IPS-20b (cell line): ENCODE results near the gene COL6A5.

Experiments
- H3K27ac ChIP-seq: one replicate; pipeline ENCODE4 v1.5.1; 2013; ENCODE audit warnings: low read length
- H3K27me3 ChIP-seq: 2 replicates; pipeline ENCODE4 v1.6.1; 2013; ENCODE audit warnings: mild to moderate bottlenecking, low read length, inconsistent platforms; ENCODE audit not compliant: insufficient read depth
- H3K36me3 ChIP-seq: 2 replicates; pipeline ENCODE4 v1.6.1; 2013; ENCODE audit warnings: low read depth, mild to moderate bottlenecking, inconsistent platforms, low read length, moderate library complexity; ENCODE audit not compliant: insufficient read depth
- H3K4me1 ChIP-seq: 2 replicates; pipeline ENCODE4 v1.6.1; 2013; ENCODE audit warnings: mild to moderate bottlenecking, control low read depth, inconsistent platforms, low read length, moderate library complexity; ENCODE audit not compliant: insufficient read depth
- H3K4me3 ChIP-seq: 2 replicates; pipeline ENCODE4 v1.5.1; 2013; ENCODE audit warnings: mild to moderate bottlenecking, low read length, inconsistent platforms
- H3K9ac ChIP-seq: 2 replicates; pipeline ENCODE4 v1.6.1; 2013; ENCODE audit warnings: low read depth, mild to moderate bottlenecking, inconsistent platforms, low read length, moderate library complexity
- H3K9me3 ChIP-seq: 2 replicates; pipeline ENCODE4 v1.6.1; 2013; ENCODE audit warnings: mild to moderate bottlenecking, low read depth, low read length, inconsistent platforms; ENCODE audit not compliant: insufficient read depth

Gene COL6A5

GRCh38 chr3:130491431-130491830 lies 146.0 kb downstream of the COL6A5 start:
- H3K4me3 ChIP-seq: no peak overlapping the region
- H3K27me3 ChIP-seq: no peaks in the 10 kb centered on the region
- no peaks in the 10 kb centered on the region for H3K4me1 ChIP-seq
- H3K36me3 ChIP-seq: no peaks in the 10 kb centered on the region
- H3K9ac ChIP-seq: no peak overlapping the region
- no peak overlapping the region for H3K27ac ChIP-seq
- H3K9me3 ChIP-seq: no peaks in the 10 kb centered on the region

- no peak overlapping the region for H3K27ac ChIP-seq
- no peaks in the 10 kb centered on the region for H3K4me1 ChIP-seq
- no peaks in the 10 kb centered on the region for H3K36me3 ChIP-seq
- H3K27me3 ChIP-seq: no peaks in the 10 kb centered on the region
- H3K9ac ChIP-seq: no peak overlapping the region
- H3K4me3 ChIP-seq: no peak overlapping the region
- H3K9me3 ChIP-seq: no peaks in the 10 kb centered on the region
Observed at GRCh38 chr3:130504701-130505100, 159.2 kb downstream of the COL6A5 start.

GRCh38 chr3:130506031-130506430 lies 160.6 kb downstream of the COL6A5 start:
- no peaks in the 10 kb centered on the region for H3K9me3 ChIP-seq
- H3K4me3 ChIP-seq: no peak overlapping the region
- H3K36me3 ChIP-seq: no peaks in the 10 kb centered on the region
- no peaks in the 10 kb centered on the region for H3K4me1 ChIP-seq
- H3K9ac ChIP-seq: no peak overlapping the region
- H3K27ac ChIP-seq: no peak overlapping the region
- H3K27me3 ChIP-seq: no peaks in the 10 kb centered on the region

- Histone ChIP-seq H3K4me1 (no peaks in the 10 kb centered on the region), H3K27me3 (no peaks in the 10 kb centered on the region), H3K4me3 (no peak overlapping the region), H3K36me3 (no peaks in the 10 kb centered on the region), H3K9ac (no peak overlapping the region), H3K9me3 (no peaks in the 10 kb centered on the region), H3K27ac (no peak overlapping the region)
Observed at GRCh38 chr3:130507746-130508145, 162.3 kb downstream of the COL6A5 start.

- Histone ChIP-seq H3K9me3 (no peaks in the 10 kb centered on the region), H3K4me3 (no peak overlapping the region), H3K9ac (no peak overlapping the region), H3K27ac (no peak overlapping the region), H3K4me1 (no peaks in the 10 kb centered on the region), H3K36me3 (no peaks in the 10 kb centered on the region), H3K27me3 (no peaks in the 10 kb centered on the region)
Observed at GRCh38 chr3:130509008-130509407, 163.5 kb downstream of the COL6A5 start.

- Histone ChIP-seq H3K4me1 (0 out of 2 replicates have a peak, but pooled peaks cover 4% of the 10 kb centered on the region), H3K27me3 (peaks cover 43% of the 10 kb centered on the region), H3K9ac (no peak overlapping the region), H3K36me3 (no peaks in the 10 kb centered on the region), H3K27ac (no peak overlapping the region), H3K9me3 (no peaks in the 10 kb centered on the region), H3K4me3 (no peak overlapping the region)
Observed at GRCh38 chr3:130514681-130515080, 169.2 kb downstream of the COL6A5 start.

- Histone ChIP-seq H3K27me3 (peaks cover 43% of the 10 kb centered on the region), H3K4me3 (no peak overlapping the region), H3K9me3 (no peaks in the 10 kb centered on the region), H3K27ac (no peak overlapping the region), H3K9ac (no peak overlapping the region), H3K36me3 (no peaks in the 10 kb centered on the region), H3K4me1 (0 out of 2 replicates have a peak, but pooled peaks cover 4% of the 10 kb centered on the region)
Observed at GRCh38 chr3:130515755-130516154, 170.3 kb downstream of the COL6A5 start.

- Histone ChIP-seq H3K27ac (no peak within 1 kb of the TSS), H3K36me3 (no peaks in the 10 kb centered on the region), H3K4me1 (0 out of 2 replicates have a peak, but pooled peaks cover 4% of the 10 kb centered on the region), H3K27me3 (peaks cover 43% of the 10 kb centered on the region), H3K9me3 (no peaks in the 10 kb centered on the region), H3K4me3 (peak within 1 kb of the TSS; percentile 77), H3K9ac (no peak within 1 kb of the TSS)
Observed at GRCh38 chr3:130516645-130517512, 171.4 kb downstream of the COL6A5 start, which contains the start of gene COL6A6. TSS of gene COL6A6 (plus strand) at chr3:130517177. CDS start at chr3:130560365, 43,188 bp downstream.

- H3K9me3 ChIP-seq: no peaks in the 10 kb centered on the region
- H3K4me3 ChIP-seq: peak overlapping the region; percentile 77
- H3K27ac ChIP-seq: no peak overlapping the region
- H3K9ac ChIP-seq: no peak overlapping the region
- H3K27me3 ChIP-seq: peaks cover 43% of the 10 kb centered on the region
- 0 out of 2 replicates have a peak, but pooled peaks cover 4% of the 10 kb centered on the region for H3K4me1 ChIP-seq
- no peaks in the 10 kb centered on the region for H3K36me3 ChIP-seq
Observed at GRCh38 chr3:130517602-130518001, 172.1 kb downstream of the COL6A5 start.

- peaks cover 37% of the 10 kb centered on the region for H3K27me3 ChIP-seq
- no peaks in the 10 kb centered on the region for H3K36me3 ChIP-seq
- no peak overlapping the region for H3K9ac ChIP-seq
- 0 out of 2 replicates have a peak, but pooled peaks cover 4% of the 10 kb centered on the region for H3K4me1 ChIP-seq
- H3K4me3 ChIP-seq: no peak overlapping the region
- no peaks in the 10 kb centered on the region for H3K9me3 ChIP-seq
- no peak overlapping the region for H3K27ac ChIP-seq
Observed at GRCh38 chr3:130519754-130520153, 174.3 kb downstream of the COL6A5 start.

GRCh38 chr3:130522399-130522798 lies 176.9 kb downstream of the COL6A5 start:
- no peak overlapping the region for H3K4me3 ChIP-seq
- no peaks in the 10 kb centered on the region for H3K9me3 ChIP-seq
- H3K9ac ChIP-seq: no peak overlapping the region
- no peak overlapping the region for H3K27ac ChIP-seq
- H3K27me3 ChIP-seq: peaks cover 10% of the 10 kb centered on the region
- H3K36me3 ChIP-seq: no peaks in the 10 kb centered on the region
- 0 out of 2 replicates have a peak, but pooled peaks cover 4% of the 10 kb centered on the region for H3K4me1 ChIP-seq

GRCh38 chr3:130527426-130527825 lies 182.0 kb downstream of the COL6A5 start:
- Histone ChIP-seq H3K36me3 (no peaks in the 10 kb centered on the region), H3K4me3 (no peak overlapping the region), H3K9me3 (no peaks in the 10 kb centered on the region)

More at GRCh38 chr3:130527426-130527825, 182.0 kb downstream of the COL6A5 start:
- H3K9ac ChIP-seq: no peak overlapping the region
- H3K27ac ChIP-seq: no peak overlapping the region
- H3K27me3 ChIP-seq: no peaks in the 10 kb centered on the region
- peaks cover 8% of the 10 kb centered on the region; the same call in 1 of the 2 replicates for H3K4me1 ChIP-seq
